C4-2B (cell line): ENCODE data around the gene NR6A1.

ENCODE experiments used
- CTCF ChIP-seq: fragments of 450-650 bp; conservative IDR thresholded peaks from 2 replicates; pipeline ENCODE4 v1.5.1; 2017; ENCODE audit warnings: mild to moderate bottlenecking
- ZFX ChIP-seq: fragments of 450-650 bp; IDR thresholded peaks from 2 replicates; pipeline ENCODE4 v1.6.1; 2017

- TF ChIP-seq CTCF, result no peak
- no peak for TF ChIP-seq ZFX
Measured at GRCh38 chr9:124522121-124523098, 248.7 kb downstream of the NR6A1 start.
